Central memory CD4-positive, alpha-beta T cell (primary cell): ENCODE results near the gene SEC62.
A peak's percentile ranks its signal among the peaks of the same experiment; 100 is the strongest.

Experiments
- DNase-seq: peaks from one replicate; pipeline ENCODE4 v3.0.0; 2022

SEC62 gene

DNA sequence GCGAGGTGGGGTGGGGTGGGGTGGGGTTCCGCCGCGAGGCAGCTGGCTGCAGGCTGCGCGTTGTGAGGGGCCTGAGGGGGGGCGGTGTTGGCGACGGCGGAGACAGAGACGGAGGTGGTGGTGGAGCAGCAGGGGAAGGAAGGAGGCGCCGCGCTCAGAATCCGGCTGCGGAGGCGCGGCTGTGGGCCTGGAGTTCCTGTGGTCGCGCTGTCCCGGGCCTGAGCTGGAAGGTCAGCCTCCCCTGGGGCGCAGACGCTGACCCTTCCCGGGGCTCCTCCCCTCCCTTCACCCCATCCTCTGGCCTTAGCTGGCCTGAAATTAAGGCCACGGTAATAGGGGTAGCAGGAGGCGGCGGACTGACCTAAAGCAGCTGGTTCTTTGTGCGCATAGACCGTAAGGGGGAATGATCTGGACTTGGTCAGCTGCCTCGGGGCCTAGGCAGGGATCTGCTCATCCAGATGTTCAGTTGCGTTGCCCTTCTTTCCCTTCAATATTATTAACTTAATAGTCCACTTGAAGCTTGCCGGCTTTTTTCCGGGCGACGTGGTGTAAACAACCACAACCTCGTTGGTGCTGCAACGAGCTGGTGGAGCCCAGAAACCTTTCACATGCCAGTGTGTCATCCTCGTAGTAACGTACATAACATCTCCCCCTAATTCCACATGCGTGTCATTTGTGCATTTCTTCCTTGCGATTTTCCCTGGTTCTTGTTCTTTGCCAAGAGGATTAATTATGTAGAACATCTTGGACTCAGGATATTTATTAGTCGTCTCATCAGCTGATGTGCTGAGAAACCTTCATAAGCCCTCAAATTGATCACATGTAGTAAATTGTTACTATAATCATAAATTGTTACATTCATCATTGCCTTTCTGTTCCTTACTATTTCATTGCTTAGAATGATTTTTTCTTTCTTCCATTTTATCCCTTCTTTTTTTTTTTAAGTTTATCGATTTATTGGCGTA is 626 bp downstream of the SEC62 start:
- peak; percentile 28 for DNase-seq

- DNase-seq, result no peak
Measured at GRCh38 chr3:169968224-169968885, 1.7 kb downstream of the SEC62 start.

DNA sequence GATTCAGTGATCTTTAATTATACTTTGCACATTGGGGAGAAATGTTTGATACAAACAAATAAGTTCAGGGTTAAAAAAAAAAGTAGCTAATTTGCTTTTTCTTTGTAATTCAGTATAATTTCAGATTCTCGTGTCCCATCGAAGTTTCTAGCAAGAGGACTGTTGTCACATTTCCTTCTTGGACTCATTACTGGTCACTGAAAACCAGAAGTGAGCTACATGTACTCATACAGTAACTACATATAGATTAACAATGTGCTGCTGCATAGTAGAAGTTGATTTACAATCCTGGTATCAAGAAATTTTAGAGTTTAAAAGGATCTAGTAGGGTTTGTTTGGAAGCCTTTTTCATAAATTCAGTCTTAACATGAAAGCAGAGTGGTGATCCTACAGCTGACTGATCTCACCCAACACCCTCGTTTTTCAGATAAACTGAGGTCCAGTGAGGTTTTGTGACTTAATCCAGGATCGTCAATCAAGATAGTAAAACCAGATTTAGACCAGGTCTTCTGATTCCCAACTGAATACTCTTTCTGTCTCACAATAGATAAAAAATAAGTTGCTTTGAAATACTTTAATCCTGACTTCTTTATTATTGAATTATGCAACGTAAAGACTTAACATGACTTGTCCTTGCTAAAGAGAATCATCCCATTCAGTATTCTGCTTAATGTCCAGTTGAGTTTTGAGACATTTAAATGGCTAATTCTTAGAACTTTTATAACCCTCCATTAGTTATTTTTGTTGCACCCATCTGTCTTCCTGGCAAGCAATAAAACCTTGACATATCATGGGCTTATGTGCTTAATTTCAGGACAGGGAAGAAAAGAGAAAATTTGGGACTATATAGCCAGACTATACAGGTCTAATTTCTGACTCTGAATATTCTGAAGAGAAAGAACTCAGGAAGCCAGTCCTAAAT is 2.8 kb downstream of the SEC62 start:
- no peak for DNase-seq

GRCh38 chr3:169970847-169971246 is 4.2 kb downstream of the SEC62 start:
- DNase-seq, result no peak

DNA sequence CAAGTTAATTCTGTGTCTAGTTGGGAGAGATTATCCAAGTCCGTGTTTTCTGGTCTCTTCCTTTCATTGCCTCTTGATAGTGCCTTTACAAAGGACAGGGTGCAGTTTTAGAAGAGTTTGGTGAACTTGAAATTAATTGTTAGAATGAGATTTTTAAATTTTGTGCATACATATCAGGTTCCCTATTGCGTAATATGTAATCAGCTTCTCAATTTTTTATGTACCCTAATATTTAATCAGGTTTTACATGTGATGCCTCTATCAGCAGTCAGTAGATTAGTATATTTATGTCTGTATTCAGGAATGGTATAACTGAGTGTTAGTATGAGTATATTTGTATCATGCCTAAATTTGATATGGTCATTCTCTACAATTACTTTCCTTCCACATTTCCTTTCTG is 4.9 kb downstream of the SEC62 start:
- no peak for DNase-seq

DNA sequence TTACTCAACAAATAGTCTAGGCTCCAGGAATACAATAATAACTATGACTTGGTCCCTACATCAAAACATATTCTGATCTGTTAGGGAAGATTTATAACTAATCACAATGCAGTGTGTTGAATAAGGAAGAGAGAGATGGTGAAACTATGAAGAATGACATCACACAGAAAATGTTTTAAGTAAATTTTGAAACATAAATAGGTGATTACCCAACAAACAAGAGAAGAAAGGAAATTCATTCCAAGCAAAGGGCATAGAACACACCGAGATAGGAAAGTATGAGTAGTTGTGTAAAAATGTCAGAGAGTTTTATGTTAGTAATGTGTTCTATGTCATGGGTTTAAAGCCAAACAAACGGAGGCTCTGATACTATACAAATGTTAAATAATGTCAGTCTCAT is 13.4 kb downstream of the SEC62 start:
- DNase-seq, result no peak

DNA sequence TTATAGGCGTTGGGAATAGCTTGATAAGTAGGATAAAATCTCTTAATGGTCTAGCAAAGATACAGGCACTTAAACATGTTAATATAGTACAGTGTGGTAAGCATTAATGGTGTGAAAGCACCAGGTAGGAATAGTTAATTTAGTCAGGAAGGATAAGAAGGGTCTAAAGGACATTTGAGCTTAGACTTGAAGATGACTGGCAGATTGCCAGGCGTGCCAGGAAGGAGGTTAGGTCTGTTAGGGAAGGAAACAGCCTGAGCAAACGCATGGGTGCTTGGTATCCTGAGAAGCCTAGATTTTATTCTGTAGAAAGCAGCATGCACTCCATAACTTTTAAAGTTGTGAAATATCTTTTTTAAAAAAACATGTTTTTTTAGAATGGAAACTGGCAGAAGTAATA is 17.7 kb downstream of the SEC62 start:
- DNase-seq, result no peak

GRCh38 chr3:169990431-169990830 is 23.8 kb downstream of the SEC62 start:
- no peak for DNase-seq

- no peak for DNase-seq
Measured at GRCh38 chr3:169992156-169992555, 25.5 kb downstream of the SEC62 start.

DNA sequence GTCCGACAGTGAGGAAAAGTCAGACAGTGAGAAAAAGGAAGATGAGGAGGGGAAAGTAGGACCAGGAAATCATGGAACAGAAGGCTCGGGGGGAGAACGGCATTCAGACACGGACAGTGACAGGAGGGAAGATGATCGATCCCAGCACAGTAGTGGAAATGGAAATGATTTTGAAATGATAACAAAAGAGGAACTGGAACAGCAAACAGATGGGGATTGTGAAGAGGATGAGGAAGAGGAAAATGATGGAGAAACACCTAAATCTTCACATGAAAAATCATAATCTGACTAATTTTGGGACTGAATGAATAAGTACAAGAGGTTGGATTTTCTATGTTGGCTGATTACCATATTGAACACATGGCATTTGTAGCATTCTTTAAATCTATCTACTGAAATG is 26.2 kb downstream of the SEC62 start:
- DNase-seq, result no peak

DNA sequence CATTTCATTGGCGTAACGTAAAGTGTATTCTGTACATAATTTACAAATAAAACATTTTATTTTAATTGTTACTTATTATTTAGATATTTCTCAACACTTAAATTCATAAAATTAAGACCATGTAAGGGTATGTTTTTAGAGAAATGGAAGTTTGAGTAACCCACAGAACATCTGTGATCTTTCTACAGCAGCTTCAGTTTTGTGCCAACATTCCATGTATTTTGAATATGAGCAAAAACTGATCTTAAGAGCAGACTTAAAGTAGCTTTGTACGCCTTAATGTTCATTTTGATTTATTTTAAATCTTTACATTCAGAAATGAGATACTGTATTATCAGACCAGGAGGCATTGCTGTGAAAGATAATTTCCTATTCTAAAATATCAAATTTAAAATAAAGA is 27.2 kb downstream of the SEC62 start:
- DNase-seq, result no peak

DNA sequence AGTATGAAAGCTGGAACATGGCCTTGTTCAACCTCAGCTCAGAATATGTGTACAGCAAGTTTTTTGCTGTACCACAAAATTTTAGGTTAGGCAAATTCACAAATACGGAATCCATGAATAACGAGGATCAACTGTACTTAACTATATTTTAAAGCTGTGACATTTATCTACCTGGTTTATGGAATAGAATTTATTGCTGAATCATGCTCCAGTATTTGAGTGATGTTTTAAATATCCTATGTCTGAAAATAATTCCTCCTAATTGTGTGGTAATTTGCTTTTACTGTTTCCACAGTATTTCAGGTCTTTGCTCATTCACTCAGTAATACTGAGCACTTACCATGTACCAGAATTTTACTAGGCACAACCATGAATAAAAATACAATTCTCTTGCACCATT is 29.5 kb downstream of the SEC62 start:
- DNase-seq, result no peak

GRCh38 chr3:169998668-169999131 is 32.1 kb downstream of the SEC62 start:
- no peak for DNase-seq

- no peak for DNase-seq
Measured at GRCh38 chr3:169999433-169999832, 32.8 kb downstream of the SEC62 start.

DNA sequence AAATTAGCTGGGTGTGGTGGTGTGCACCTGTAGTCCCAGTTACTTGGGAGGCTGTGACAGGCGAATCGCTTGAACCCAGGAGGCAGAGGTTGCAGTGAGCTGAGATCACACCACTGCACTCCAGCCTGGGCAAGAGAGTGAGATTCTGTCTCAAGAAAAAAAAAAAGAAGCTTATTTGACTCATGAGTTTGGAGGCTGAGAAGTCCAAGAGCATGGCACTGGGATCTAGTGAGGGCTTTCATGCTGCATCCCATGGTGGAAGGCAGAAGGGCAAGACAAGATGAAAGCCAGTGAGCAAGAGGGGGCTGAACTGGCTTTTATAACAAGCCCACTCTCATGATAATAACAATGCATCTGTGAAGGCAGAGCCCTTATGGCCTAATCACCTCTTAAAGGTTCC is 33.4 kb downstream of the SEC62 start:
- DNase-seq, result no peak

- no peak for DNase-seq
Measured at GRCh38 chr3:170002231-170002630, 35.6 kb downstream of the SEC62 start.

GRCh38 chr3:170002879-170003278 is 36.3 kb downstream of the SEC62 start:
- DNase-seq, result no peak

GRCh38 chr3:170003881-170004356 is 37.3 kb downstream of the SEC62 start:
- no peak for DNase-seq

DNA sequence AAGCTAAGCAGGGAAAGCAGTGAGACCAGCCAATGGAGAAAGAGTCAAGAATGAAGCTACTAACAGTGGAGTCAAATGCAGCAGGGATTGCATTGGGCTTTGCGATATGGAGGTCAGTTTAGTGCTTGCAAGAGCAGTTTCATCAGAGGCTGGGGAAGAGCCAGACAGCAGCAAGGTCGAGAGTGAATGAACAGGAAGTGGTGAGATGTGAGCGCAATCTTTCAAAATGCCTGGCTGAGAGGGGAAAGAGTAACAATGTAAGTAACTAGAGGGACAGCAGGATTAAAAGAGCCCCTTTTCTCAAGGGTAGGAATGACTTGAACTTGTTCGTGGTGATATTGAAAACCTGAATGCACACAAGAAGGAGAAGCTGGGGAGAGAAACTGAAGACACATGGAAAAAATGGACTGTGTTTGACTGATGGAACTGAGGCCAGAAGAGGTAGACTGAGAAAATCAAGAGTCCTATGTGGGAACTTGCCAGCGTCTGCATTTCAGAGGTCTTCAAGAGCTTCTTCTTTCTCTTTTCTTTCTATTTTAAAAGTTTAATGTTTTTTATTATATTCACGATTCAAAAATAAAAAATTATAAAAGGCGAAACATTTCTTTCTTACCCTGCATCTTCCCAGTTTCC is 40.5 kb downstream of the SEC62 start:
- peak; percentile 20 for DNase-seq

DNA sequence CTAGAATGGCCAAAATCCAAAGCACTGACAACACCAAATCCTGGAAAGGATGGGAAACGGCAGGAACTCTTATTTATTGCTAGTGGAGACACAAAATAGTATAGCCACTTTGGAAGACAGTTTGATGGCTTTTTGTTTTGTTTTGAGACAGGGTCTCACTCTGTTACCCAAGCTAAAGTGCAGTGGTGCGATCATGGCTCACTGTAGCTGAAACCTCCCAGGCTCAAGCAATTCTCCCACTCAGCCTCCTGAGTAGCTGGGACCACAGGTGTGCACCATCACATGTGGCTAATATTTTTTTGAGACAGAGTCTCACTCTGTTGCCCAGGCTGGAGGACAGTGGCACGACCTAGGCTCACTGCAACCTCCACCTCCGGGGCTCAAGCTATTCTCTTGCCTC is 43.9 kb downstream of the SEC62 start:
- DNase-seq, result no peak

DNA sequence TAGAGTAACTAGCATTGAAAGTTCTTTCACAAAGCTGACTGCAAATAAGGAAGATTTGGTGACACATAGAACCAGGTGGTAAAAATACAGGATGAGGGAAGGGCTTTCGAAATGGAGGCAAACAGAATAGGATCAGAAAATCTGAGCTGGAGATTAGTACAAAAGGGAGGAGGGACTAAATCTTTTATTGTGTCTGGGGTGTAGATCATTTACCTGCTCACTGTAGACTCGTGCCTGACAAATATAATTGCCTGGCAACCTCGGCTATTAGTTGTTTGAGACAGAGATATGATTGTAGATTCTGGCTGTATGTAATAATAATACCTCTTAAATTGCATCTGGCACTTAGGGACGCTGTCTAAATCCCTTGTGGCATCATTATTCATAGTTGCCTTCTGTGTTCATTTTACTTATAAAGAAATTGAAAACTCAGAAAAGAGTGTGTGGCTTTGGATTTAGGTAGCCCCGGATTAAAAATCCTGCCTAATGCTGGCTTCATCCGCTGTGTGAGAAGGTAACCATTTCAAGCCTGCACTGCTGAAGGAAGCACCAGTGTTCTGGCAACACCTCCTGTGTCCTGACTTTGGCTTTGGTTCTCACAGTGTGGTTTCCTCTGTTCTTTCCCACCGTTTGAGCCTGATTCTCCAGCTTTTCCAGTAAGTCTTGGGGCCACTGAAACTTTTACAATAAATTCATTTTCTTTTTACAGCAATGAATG is 46.2 kb downstream of the SEC62 start:
- DNase-seq, result no peak

DNA sequence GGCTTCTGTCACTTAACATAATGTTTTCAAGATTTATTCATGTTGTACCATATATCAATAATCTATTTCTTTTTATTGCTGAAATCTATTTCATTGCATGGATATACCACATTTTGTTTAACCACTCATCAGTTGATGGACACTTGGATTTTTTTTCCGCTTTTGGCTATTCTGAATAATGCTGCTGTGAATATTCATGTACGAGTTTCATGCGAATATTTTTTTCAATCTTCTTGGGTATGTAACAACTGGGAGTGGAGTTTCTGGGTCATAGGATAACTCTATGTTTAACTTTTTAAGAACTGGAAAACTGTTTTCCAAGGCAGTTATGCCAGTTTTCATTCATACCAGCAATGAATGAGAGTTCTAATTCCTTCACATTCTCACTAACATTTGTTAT is 49.5 kb downstream of the SEC62 start:
- no peak for DNase-seq
